ENCODE measurements around the gene TUBGCP4.
"Not testable (repeated sequence)": the region's sequence is repeated elsewhere in the genome, so short reads cannot be mapped to it uniquely, and the experiment has no call there.

Gene TUBGCP4, protein sequence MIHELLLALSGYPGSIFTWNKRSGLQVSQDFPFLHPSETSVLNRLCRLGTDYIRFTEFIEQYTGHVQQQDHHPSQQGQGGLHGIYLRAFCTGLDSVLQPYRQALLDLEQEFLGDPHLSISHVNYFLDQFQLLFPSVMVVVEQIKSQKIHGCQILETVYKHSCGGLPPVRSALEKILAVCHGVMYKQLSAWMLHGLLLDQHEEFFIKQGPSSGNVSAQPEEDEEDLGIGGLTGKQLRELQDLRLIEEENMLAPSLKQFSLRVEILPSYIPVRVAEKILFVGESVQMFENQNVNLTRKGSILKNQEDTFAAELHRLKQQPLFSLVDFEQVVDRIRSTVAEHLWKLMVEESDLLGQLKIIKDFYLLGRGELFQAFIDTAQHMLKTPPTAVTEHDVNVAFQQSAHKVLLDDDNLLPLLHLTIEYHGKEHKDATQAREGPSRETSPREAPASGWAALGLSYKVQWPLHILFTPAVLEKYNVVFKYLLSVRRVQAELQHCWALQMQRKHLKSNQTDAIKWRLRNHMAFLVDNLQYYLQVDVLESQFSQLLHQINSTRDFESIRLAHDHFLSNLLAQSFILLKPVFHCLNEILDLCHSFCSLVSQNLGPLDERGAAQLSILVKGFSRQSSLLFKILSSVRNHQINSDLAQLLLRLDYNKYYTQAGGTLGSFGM
- 8.2 to 19.4 reads per million in 2 donors for total RNA-seq

DNA sequence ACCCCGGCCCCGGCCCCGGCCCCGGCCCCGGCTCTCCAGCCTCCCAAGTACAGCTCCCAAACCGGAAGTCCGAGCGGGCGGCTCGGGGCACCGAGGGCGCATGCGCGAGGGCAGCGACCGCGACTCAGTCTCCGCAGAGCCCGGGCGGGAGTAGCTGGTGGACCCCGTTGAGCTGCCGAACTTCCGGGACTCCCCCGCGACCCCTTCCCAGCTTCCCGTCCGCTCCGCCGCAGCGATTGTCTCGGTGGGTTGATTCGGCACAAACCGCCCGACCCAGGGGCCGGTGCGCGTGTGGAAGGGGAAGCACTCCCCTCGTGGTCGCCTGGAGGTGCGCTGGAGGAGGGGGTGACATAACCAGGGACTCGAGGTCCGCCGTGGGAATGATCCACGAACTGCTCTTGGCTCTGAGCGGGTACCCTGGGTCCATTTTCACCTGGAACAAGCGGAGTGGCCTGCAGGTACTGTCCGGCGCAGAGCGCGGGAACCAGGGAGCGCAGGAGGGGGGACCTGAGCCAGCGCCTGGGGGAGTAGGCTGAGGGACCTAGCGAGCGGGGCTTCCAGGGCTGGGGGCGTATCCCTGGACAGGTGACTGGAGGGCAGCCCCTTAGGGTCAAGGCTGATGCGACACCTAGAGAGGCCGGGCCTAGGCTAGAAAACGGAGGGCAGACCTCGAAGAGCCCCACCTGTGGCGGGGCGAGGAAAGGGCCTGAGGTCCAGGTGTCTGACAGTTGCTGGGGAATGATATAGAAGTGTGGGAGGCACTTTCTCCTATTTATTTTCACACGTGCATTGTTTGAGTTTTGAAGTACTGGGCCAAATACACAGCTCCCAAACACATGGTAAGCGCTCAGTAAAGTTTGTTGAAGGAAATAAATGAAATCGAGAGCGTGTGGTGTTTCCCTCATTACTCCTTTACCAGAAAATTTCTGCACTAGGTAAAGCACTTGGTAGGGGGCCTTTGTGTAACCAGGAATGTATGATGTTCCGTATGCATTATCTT lies at the start of gene TUBGCP4, which contains the start of gene ZSCAN29:
TSS of gene TUBGCP4 (plus strand) at position 127 of the 1,000 bp plus-strand sequence. CDS start at position 381, 254 bp downstream.
TSS of gene ZSCAN29 (minus strand) at position 69 of the 1,000 bp plus-strand sequence. CDS start 1,130 bp downstream, outside the sequence.
- peak; percentile 53 for DNase-seq

DNA sequence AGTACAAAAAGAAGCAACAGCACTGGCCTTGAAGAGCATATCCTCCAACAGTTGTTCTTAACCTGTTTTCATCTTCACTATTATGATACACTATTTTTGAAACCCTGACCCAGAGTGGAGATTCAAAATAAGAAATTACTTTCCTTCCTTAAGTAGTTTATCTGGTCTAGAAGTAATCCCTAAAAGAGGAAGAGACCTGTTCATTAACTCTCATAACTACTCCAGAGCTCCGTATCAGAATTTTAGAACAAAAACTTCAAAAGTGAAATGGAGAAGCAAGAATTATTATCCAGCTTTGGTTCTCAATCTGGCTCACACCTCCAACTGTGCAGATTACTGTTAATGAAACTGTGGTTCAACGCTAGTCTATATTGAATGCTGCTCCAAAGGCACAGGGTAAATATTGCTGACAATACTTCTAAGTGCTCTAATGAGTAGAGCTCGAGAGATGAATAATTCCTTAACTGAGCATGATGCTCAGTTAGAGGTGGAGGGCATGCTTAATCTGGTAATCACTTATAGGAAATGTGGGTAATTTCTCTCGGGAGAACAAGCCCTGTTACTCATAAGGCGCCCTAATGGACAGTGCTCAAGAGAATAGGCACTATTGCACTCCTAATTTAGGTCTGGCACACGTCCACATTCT lies 45.7 kb upstream of the TUBGCP4 start:
- DNase-seq: no peak

DNA sequence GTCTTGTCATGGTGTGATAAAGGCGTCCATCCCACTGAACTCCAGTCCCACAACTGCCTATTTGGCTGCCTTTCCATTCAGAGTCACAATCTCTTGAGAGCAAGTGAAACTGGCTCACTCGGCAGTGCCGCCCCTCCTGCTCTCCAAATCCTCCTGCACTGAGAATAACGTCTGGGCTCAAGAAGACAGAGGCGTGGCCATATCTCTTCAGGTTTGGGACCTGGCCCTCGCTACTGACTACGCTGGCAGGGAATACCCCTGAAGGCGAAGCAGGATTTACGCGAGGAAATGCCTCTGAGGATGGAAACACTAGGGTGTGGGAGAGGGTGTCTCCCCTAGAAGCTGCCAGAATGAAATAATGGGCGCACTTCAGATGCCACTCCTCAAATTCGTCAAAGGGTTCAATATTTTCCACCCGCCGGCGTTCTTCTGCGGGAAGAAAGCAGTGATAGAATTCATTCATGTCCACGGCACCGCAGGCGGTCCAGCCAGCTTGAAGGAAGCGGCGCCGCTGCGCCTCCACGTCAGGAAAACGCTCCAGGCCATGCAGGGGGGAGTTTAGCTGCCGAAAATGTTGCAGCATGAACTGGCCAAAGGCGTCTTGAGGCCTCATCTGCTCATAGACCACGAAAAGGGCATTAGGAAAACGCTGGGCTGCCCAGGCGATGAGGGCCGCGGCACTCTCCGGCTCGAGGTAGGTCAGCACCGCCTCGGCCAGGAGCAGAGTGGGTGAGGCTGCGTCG lies 41.5 kb upstream of the TUBGCP4 start:
- no peak for DNase-seq

DNA sequence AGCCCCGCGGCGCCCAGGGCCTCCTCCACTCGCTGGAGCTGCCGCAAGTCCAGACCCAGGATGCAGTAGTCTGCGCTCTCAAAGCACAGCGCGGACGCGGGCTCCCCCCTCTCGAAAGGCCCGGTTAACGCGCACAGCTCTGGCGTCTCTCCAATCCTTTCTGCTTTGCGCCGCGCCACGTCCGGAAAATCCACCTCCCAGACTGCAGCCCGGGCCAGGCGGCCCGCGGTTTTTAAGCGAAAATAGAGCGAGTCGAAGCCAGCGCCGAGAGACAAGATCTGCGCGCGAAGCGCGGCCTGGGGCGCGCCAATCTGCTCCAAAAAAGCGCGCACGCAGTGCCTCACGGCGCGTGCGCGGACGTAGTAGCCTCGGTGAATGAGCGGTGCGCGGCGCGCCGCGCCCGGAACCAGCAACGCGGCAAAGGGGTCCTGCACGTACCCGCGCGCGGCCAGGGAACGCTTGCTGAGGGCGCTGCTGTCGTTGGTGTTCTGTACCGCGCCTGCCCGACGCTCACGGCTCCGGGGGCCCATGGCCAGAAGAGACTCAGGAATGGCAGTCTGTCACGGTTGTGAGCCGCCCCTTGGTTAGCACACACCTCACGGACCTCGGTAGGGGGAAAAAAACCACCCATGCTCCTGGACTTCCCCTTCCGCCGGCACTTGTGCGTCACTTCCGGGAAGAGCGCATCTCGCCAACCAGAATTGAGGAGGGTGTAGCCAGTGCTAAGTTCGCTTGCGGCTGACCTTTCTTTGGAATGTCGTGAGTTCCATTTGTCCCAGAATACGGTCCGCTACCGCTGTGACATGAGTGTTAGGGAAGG lies 40.7 kb upstream of the TUBGCP4 start, which contains the start of gene LCMT2:
TSS of gene LCMT2 (minus strand) at position 614 of the 820 bp plus-strand sequence. CDS start at position 530, 84 bp downstream.
- DNase-seq: peak; percentile 85

DNA sequence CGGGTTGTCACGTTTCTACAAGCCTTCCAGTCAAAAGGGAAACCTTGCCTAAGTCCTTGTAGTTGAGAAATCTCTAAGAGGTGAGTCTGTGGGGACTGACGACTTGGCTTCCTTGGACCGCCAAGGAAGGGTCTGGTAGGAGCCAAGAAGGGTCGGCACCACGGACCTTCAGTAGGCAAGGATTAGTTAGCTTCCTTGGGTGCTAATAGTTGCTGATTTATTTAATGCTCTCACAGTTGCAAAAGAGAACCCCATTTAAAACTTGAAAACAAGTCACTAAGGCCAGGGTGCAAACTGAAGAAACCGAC lies 40.2 kb upstream of the TUBGCP4 start:
- no peak for DNase-seq

DNA sequence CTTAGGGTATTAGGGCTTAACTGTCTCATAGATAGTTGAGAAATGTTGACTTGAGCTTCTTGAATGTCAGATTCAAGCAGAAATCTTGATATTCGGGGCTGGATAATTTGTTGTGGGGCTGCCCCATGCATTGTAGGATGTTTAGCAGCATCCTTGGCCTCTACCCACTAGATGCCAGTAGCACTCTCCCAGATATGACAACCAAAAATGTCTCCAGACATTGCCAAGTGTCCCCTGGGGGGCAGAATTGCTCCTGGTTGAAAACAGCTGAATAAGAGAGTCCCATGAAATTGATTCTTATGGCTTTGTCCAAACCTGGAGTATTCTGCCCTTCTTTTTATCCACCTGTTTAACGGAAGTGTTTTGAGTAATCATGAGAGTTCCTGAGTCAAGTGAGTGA lies 24.6 kb upstream of the TUBGCP4 start:
- DNase-seq: no peak

DNA sequence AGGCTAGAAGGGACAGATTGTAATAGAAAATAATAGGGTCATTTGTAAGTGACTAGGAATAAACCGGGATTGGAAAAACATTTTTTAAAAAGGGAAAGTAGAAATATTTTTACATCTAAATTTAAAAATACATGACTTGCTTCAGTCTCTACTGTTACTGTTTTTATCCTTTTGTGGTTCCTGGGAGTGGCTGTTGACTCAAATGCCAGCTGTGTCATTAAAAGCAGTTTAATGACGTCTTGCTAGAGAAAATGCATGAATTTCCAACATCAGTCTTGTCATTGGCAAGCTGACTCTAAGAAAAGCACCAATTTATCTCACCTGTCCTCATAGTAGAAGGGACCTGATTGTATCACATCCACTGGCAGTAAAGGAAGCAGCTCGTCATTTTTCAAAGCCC lies 23.8 kb upstream of the TUBGCP4 start:
- DNase-seq: no peak

DNA sequence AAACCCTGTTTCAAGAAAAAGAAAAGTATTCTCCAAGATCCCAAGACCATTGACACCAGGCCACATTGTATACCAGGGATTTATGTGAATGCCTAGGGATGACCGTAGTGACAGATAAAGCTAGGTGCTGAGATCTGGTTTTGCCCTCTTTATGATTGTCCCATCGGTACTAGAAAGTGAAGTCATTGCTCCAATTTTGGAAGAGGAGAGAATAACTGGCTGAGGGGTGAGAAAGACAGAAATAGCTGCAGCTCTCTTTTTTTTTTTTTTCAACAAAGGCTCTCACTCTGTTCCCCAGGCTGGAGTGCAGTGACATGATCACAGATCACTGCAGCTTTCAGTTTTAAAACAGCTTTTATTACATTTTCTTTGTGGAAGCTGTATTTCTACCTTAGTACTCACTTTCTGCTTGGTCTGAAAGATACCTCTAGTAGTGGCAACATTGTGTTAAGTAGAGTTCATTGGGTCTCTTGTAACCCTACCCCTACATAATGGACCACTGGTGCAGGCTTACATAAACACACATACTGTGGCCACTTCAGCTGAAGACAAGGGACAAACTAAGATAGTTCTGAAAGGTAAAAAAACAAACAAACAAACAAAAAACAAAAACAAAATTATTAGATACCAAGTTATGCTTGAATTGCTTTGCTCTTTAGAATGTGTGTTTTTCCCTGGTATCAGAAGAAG lies 18.1 kb upstream of the TUBGCP4 start:
- DNase-seq: no peak

DNA sequence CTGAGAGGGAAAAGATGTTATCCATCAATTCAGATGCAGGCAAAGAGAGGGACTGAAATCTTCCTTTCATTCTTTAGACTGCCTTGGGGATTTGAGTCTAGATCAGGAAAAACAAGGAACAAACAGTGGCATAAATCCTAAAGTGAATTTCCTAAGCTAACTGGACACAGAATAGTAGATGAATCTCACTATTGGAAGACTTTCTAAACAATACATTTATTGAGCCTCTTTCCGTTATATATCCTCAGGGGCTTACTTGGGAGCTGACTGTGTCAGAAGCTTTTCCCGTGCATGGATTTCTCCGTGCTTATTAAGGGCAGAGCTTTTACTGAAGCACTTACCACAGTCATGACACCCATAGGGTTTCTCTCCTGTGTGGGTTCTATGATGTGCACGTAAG lies 10.1 kb upstream of the TUBGCP4 start:
- DNase-seq: no peak

DNA sequence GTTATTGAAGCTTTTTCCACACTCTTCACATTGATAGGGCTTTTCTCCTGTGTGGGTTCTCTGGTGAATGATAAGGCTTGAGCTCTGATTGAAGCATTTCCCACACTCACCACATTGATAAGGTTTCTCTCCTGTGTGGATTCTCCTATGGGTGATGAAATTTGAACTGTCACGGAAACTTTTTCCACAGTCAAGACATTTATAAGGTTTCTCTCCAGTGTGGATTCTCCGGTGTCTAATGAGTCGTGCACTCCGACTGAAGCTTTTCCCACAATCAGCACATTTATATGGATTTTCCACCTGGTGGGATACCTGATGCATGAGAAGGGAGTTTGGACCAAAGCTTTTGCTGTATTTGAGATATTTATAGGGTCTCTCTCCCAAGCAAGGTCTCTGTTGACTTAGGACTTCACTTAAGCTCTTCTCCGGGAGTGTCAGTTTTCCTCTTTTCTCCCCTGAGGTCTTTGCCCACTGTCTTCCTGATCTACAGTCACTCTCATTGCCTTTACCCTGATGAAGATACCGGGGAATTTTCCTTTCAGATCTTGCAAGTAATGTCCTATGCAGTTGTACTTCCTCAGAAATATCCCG lies 9.5 kb upstream of the TUBGCP4 start:
- no peak for DNase-seq

DNA sequence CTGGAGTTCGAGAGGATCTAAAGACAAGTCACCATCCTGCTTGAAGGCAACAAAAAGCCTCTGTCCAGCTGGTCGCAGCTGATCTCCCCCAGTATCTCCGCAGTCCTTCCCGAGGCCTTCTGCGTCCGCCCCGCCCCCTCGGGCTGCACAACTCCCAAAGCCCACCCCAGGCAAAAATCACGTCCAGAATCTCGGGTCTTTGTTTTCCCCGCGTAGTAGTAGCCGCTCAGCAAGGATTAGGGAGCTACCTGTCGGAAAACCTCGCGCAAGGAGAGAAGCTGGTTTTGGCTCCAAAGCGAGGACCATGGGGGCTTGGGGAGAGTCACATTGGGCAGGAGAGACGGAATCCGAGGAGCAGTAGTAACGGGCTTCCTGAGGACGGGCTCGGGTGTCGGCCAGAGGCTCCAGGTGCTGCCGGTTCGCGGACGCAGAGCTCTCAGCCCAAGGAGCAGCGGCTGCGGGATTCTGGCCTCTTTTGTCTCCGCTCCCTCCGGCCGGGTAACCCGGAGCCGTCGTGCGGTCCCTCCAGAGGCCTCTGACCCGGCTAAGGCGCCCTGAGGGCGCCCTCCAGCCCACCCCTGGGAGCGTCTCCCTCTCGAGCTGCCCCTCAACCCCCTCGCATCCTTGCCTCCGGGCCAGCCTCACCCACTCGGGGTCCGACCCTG lies 459 bp upstream of the TUBGCP4 start:
- DNase-seq: peak; percentile 3

DNA sequence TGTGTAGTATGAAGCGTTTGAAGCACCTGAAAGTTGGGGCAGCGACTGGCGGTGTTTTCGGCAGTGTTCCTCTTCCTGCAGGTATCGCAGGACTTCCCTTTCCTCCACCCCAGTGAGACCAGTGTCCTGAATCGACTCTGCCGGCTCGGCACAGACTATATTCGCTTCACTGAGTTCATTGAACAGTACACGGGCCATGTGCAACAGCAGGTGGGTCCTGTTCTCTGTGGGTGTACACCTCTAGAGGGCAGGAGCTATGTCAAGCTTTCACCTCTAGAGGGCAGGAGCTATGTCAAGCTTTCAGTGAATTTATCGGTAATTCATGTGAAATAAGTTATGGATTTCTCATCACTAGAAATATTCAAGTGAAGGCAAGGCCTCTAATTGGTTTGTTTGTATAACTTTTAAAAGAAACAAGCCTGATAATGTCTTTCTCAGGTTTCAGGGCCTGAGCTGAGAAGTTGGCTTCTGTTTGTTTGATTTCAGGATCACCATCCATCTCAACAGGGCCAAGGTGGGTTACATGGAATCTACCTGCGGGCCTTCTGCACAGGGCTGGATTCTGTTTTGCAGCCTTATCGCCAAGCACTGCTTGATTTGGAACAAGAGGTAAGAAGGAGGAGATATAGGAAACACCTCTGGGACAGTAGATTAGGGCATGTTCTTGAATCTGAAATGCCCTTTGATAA lies 5.3 kb downstream of the TUBGCP4 start:
- DNase-seq: peak; percentile 11

DNA sequence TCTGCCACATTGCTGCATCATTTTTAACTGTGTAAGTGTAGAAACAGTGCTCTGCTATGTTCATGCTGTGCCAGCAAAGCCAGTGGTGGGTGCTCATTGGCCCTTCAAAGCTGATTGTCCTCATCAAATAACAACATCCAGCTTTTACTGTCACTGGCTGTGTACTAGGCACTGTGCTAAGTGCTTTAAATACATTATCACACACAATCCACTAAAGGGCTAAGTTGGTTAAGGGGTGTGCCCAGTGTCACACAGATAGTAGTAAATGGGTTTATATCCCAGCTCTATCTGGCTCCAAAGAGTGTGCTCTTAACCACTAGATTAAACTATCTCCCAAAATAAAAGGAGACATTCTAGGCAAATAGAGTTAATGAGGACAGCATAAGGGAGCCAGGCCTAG lies 7.7 kb downstream of the TUBGCP4 start:
- no peak for DNase-seq

DNA sequence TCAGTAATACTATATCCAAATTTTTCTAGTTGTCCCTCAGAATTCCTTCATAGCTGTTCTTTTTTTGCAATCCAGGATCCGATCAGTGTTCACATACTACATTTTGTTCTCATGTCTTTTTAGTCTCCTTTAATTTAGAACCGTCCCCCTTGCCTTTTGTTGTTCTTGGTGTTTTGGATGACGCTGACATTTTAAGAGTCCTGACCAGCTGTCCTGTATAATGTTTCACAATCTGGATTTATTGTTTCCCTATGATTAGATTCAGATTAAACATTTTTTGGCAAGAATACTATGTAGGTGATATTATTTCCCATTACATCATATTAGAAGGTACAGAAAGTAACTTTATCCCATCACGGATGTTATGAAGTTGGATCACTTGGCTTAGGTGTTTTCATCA lies 11.4 kb downstream of the TUBGCP4 start:
- no peak for DNase-seq

DNA sequence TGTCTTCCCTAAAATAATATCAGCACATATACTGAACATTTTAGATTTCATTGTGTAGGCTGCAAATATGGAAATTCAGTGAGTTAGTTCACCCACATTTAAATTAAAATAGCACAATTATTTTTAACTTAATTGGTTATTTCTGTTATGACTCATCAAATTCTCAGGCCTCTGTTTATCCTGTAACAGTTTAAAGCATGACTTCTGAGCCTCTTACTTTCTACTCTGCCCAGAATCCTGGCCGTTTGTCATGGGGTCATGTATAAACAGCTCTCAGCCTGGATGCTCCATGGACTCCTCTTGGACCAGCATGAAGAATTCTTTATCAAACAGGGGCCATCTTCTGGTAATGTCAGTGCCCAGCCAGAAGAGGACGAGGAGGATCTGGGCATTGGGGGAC lies 12.2 kb downstream of the TUBGCP4 start:
- DNase-seq: no peak

DNA sequence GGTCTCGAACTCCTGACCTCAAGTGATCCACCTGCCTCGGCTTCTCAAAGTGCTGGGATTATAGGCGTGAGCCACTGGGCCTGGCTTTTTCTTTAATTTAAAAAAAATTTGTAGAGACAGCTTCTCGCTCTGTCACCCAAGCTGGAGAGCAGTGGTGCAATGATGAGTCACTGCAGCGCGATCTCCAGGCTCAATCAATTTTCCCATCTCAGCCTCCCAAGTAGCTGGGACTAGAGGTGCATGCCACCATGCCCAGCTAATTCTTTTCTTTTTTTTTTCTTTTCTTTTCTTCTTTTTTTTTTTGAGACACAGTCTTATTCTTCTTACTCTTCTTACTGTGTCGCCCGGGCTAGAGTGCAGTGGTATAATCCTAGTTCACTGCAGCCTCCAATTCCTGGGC lies 19.8 kb downstream of the TUBGCP4 start:
- DNase-seq: no peak

DNA sequence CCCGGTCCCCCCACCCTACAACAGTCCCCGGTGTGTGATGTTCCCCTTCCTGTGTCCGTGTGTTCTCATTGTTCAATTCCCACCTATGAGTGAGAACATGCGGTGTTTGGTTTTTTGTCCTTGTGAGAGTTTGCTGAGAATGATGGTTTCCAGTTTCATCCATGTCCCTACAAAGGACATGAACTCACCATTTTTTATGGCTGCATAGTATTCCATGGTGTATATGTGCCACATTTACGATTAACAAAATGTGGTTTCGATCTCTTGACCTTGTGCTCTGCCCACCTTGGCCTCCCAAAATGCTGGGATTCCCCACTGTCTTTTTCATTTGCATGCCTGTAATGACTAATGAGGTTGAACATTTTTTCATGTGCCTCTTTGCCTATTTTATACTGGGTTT lies 22.7 kb downstream of the TUBGCP4 start:
- not testable (repeated sequence) for DNase-seq

DNA sequence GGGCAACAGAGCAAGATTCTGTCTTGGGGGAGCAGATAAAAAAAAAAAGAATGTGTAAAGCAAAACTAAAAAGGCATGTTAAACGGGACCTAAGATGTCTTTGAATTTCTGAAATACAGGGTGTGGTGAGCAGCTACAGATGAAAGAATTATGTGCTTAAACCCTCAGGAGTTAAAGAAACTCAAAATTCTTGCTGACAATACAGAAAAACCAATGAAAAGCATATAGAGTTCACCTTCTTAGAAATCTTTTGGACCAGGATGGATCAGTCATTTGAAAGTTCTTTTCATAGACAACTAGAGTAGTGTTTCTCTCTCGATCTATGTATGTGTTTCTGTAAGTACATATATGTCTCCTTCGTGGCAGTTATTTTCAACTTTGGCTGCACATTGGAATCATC lies 31.4 kb downstream of the TUBGCP4 start:
- no peak for DNase-seq
